HG03066 (cell line): ENCODE measurements around the gene CYLD.

Experiments
- ATAC-seq: cut with Tn5 transposase; IDR thresholded peaks from one replicate; pipeline ENCODE4 v1.9.1; 2021; ENCODE audit warnings: low read depth; ENCODE audit not compliant: unreplicated experiment

Gene CYLD

DNA sequence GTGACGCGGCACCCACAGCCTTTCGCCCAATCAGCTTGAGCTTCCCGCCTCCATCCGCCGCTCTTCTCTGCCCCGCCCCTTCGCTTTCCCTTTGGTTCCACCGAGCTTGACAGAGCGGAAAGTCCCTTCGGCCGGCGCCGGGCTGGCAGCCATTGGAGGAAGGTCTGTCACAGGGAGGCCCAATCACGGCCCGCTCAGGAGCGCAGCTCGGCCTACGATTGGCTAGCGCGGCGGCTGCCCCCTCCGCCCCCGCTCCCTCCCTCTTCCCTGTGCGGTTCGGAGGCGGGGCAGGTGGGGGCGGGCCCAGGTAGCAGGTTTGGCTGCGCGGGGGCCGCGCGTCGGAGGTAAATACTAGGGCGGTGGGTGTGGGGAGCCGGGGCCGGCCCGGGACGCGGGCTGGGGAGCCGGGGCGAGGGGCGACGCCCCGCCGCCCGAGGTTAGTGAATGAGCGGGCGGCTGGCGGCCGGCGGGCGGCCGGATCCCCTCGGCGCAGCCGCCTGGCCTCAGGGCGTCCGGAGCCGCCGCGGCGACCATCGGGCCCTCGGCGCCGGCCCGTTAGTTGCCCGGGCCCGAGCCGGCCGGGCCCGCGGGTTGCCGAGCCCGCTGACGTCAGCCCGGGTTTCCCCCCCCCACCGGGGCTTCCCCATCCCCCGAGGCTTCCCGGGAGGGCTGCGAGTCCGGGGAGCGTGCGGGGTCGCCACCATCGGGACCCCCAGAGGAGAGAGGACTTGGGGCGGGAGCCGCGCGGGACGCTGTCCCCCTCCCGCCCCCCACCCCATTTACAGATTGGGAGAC, at the start of gene CYLD:
Gene CYLD, plus strand, starts transcription at position 306 of the 795 bp plus-strand sequence. CDS start 7,613 bp downstream, outside the sequence.
- peak; percentile 88 for ATAC-seq

DNA sequence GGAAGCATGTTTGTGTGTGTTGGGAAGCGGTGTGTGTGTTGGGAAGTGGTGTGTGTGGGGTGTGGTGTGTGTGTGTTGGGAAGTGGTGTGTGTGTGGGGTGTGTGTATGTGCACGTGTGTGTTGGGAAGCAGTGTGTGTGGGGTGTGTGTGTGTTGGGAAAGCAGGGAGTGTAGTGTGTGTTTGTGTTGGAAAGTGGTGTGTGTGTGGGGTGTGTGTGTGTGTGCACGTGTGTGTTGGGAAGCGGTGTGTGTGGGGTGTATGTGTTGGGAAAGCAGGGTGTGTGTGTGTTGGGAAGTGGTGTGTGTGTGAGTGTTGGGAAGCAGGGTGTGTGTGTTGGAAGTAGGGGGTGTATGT, 49.3 kb upstream of the CYLD start:
- ATAC-seq, result no peak

DNA sequence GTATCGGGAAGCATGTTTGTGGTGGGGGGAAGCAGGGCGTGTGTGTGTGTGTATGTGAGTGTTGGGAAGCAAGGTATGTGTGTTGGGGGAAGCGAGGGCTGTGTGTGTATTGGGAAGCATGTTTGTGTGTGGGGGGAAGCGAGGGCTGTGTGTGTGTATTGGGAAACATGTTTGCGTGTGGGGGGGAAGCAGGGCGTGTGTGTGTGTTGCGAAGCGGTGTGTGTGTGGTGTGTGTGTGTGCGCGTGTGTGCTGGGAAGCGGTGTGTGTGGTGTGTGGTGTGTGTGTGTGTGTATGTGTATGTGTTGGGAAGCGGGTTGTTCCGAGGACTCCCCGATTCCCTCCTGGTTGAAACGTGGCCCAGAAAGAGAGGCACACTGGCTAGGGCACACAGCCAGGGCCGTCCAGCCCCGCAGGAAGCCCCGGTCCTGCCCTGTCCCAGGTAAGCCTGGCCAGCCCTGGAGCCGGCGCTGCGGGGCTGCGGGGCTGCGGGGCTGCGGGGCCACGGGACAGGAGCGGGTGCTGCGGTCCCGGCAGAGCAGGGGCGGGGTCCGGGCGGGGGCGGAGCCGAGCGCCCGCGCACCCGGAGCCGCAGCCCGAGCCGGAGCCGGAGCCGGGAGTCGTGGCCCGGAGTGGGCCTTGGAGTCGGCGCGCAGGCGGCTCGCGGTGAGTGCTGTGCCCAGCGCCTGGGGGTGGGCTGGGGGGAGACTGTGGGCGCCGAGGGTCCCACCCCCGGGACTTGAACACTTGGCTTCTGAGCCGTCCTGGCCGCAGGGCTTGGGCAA, 48.7 kb upstream of the CYLD start, which contains the start of gene NOD2:
Gene NOD2, plus strand, starts transcription at position 608 of the 783 bp plus-strand sequence. CDS start 5,890 bp downstream, outside the sequence.
- no peak for ATAC-seq

DNA sequence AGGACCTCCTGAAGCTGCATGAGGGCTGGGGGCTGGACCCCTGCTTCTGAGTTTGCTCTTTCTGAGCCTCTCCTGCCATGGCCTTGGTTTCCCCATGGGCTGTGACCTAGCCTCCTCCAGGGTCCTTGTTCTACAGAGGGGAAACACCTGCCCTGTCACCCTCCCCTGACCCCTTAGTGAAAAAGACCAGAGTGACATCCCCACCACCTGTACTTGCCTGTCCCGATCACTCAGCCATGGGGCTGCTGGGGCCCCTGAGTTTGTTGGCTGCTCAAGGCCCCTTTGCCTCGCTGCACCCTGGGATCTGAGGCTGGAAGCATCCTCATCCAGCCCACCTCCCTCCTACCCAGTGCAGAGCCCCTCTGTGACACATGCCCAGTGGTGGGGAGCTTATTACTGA, 47.7 kb upstream of the CYLD start:
- ATAC-seq, result no peak

DNA sequence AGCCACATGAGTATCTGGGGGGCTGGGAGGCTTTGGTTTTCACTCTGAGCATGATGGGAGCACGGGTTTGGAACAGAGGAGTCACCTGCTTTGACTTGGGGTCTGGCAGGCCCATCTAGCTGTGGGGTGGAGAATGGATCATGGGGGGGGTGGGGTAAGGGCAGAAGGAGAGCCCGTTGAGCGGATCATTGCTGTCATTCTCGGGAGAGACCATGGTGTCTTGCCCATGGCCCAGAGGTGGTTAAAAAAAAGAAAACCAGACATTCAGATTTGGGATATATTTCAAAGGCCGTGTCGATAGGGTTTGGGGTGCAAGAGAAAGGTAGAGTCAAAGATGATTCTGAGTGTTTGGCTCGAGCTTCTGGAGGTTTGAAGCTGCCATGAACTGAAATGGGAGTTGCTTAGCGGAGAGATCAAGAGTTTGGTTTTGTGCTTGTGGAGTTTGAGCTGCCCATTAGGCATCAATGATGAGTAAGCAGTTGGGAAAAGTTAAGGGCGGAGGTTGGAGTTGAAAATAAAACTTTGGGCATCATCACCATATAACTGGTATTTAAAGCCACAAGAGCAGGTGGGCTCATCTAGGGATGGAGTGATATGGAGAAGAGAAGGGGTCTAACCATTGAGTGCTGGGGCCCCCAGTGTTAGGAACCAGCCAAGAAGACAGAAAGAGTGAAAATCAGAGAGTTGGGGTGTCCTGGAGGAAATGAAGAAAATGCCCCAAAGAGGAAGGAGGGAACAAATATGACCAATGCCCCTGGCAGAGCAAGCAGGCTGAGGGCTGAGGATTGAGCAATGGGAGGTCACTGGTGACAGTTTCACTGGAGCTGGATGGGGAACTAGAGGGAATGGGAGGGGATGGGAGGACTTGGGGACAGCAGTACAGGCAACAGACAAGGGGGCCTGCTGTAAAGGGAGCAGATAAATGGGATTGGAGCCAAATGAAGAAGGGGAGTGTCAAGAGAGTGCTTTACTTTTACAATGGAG, 46.6 kb upstream of the CYLD start:
- no peak for ATAC-seq

DNA sequence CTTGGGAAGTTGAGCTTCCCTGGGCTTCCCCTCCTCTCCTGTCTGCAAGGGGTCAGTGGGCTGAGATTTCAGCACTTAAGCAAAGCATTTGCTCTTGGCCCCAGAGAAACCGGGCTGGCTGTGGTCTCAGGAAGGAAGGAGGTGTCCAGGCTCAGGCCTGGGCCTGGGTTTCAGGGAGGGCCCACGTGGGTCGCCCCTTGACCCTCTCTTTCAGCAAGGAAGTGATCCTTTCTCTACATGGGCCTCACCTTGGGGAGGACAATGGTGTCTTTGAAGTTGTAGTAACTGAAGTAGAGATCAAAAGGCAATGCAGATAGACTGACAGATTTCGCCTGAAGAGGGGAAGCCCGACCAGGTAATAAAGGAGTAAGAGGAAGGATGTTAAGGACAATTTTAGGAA, 45.8 kb upstream of the CYLD start:
- ATAC-seq, result peak; percentile 29

DNA sequence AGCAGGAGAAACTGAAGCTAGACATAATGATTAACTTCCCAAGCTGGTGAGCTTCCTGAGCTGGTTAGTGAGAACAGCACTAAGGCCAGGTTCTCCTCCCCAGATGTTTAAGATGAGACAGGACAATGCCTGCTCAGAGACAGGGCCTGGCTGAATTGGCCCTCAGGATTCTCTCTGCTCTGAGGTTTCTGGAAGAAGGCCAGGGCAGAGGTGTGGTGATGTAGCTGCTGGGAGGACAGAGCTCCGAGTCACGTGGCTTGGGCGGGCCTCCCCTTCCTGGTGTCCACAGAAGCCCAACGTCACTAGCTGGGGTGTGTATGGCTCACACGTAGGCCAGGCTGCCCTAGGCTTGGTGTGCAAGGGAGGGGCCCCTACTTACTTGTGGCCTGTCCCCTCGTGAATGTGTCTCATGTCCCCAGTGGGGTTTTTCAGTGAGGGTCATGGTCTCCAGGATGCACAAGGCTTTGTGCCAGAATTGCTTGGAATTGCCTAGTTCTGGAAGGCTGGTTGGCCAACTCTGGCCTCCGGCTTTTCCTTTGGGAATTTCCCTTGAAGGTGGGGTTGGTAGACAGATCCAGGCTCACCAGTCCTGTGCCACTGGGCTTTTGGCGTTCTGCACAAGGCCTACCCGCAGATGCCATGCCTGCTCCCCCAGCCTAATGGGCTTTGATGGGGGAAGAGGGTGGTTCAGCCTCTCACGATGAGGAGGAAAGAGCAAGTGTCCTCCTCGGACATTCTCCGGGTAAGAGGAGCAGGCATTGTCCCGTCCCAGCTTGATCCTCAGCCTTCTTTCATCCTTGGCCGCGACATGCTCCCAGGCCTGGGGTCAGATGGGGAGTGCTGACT, 45.1 kb upstream of the CYLD start:
- ATAC-seq, result peak; percentile 50

DNA sequence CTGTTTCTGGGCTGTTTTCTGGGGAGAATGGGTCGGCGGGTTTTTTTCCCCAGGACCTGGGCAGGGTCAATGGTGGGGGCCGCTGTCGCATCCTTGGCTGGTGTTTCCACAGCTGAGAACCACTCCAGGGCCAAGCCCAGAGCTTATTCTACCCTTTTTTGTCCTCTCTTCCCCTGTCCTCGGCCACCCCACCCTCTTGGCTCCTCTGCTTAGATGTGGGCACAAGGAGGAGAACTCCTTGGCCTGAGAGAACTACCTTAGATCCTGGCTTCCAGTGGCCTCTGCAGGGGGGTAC, 44.5 kb upstream of the CYLD start:
- no peak for ATAC-seq

DNA sequence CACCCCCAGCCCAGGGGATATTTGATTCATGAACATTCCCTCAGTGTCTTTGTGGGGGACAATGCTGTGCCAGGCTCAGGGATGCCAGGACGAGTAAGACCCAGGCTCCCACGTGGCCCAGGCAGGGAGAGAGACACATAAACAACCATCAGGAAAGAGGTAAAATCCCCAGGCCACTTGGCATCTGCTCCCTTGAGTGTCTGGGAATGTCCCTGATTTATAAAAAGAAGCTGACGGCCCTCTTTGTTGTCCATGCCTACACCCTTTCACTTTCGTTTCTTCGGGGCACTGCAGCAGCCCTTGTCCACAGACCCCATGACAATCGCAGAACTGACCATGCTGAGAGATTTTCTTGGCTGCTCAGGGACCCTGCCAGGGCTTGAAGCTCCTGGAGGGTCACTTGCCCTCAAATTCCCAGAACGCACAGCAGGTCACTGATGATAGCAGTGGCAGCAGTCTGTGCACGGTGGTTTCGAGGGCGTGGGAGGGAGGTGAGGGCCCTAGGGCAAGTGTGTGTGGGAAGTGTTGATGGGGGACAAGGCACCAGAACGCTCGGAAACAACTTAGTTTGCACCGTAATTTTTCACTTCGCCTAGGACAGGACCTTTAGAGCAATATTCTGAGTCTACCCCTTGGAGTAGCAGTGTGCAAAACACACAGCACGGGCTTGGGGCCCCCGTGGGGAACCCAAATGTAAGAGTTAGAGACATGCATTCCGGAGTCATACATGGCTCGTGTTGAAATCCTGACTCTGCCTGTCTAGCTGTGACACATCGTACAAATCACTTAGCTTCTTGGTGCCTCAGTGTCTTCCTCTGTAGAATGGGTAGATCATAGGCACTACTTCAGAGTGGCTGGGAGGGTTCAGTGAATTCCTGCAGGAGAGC, 43.8 kb upstream of the CYLD start:
- peak; percentile 36 for ATAC-seq

DNA sequence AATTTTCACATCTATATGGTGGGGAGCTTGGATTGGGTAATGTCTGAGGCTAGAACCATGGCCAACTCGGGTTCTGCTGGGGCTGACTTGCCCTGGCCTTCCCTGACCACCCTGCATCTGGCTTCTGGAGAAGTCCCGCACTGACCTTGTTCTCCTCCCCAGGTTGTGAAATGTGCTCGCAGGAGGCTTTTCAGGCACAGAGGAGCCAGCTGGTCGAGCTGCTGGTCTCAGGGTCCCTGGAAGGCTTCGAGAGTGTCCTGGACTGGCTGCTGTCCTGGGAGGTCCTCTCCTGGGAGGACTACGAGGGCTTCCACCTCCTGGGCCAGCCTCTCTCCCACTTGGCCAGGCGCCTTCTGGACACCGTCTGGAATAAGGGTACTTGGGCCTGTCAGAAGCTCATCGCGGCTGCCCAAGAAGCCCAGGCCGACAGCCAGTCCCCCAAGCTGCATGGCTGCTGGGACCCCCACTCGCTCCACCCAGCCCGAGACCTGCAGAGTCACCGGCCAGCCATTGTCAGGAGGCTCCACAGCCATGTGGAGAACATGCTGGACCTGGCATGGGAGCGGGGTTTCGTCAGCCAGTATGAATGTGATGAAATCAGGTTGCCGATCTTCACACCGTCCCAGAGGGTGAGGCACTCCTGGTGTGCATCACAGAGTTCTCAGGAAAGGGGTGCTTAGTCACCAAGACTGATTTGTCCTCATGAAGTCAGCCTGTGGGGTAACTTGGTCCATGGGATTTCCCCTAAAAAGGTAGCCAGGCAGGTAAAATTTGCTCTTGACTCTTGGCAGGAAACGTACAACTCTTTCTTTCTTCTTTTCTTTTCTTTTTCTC, 42.3 kb upstream of the CYLD start:
- no peak for ATAC-seq

DNA sequence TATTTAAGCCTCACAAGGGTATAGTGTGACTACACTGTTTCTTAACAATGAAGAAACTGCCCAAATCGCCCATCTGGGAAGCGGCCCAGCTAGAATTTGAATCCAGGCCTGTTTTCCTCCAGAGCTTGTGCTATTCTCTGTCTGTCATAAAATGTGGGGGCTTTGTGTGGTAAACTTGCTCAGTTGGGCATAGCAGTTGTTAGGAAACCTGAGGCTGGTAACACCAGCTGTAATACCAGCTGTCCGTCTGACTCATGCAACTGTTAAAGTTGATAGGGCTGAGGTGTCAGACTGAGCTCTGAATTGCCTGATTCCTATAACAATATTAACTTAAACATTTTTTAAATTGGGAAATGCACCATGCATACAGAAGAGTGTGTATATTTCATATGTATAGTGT, 39.2 kb upstream of the CYLD start:
- ATAC-seq, result no peak

DNA sequence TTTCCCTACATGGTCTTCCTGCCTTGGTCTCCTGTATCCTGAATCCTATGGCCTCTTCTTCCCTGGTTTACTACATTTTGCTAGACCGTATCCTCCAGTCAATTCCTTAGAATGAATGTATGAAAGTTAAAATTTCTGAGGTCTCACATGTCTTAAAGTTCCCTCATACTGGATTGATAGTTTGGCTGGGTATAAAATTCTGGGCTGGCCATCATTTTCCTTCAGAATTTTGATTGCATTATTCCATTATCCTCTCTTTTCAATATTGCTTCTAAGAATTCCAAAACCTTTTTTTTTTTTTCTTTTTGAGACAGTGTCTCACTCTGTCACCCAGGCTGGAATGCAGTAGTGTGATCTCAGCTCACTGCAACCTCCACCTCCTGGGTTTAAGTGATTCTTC, 37.6 kb upstream of the CYLD start:
- no peak for ATAC-seq

DNA sequence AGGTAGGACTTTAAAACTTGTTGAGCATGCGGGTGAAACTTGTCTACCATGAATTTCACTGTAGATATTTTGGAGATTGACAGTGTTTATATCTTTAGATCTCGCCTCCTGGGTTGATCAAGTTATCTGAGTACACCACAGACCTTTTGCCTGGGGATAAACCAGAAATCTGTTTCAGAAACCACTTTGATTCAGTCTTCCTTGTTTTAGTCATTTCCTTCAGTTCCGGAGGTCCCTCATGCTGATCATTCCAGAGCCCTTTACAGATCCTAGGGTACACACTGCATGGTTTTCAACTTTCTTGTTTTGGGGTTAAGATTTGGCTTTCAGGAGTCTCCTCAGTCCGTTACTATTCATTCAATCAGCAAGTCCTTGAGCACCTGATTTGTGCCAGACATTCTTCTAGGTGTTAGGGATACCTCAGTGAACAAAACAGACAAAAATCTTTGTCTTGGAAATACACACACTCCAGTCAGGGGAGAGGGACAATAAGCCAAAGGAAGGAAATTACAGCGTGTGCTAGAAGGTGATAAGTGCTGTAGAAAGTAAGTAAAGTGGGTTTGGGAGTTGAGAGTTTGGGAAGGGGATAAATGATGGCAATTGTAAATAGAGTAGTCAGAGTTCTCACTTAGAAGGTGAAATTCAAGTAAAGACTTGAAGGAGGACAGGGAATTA, 36.3 kb upstream of the CYLD start:
- ATAC-seq, result no peak

DNA sequence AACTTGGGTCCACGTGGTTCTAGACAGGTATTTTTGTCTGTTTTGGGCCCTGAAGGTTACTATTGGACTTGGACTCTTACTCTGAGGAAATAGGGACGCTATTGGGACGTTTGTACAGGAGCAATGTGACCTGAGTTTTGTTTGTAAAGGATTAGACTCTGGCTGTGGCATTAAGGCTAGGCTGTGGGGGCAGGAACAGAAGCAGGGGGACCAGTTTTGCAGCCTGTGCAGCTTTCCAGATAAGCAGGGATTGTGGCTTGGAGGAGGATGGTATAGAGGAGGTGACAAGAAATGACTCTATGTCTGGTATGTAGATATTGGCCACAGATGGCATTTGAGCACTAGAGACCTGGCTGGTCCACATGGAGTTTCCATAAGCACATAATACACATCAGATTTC, 35.6 kb upstream of the CYLD start:
- no peak for ATAC-seq

DNA sequence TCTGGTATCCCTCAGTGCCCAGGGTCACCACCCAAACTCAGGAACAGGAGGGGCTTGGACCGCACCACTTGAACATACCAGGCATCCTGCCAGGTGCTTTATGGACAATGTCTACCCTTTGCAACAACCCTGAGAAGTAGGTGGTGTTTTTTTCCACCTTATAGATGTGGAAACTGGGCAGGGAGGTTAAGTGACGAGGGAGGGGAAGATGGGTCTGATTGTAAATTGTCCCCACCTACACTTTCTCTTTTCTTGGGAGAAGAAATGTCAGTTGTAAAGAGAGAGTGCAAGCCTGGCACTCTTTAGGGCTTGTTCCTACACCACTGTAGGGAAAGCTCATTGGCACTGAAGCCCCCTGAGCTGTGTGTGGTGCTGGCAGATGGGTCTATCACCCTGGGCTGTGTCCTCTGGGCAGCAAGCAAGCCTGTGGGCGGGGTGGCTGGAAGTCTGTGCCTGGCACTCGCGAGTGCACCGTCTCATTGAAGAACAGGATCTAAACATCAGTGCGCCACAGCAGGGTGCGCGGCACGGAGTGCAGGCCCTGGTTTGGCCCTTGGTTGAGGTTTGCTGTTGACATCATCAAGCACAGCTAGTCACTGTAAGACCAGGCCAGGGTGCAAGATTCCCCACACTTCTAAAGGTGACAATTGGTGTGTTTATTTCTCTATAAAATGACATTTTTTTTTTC, 33.4 kb upstream of the CYLD start:
- ATAC-seq, result no peak

DNA sequence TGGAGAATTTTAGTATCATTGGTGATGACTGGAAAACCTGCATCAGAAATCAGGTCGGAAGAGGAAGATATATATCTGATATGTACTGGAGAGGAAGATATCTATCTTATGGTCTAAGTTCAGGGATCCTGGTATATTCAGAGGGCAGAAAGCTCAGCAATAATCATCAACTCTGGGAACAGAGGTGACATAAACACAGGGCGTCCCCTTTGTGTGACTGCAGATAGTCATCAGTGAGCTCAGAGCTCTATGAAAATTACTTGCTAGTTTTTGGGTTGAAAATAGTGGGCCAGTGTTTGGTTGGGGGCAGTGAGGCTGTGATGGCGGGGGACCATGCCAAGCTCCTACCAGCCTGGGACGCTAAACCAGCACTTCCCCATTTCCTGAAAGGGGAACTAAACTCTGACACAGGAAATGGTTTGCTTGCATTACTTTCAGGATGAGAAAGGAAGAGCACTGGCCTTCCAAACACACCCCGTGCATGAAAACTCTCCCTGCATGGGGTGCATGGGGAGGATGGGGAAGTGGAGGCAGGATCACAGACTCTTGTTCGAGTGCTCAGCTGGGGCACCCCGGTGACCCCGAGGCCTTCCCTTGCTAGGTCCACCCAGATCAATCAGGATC, 32.7 kb upstream of the CYLD start:
- ATAC-seq, result no peak

DNA sequence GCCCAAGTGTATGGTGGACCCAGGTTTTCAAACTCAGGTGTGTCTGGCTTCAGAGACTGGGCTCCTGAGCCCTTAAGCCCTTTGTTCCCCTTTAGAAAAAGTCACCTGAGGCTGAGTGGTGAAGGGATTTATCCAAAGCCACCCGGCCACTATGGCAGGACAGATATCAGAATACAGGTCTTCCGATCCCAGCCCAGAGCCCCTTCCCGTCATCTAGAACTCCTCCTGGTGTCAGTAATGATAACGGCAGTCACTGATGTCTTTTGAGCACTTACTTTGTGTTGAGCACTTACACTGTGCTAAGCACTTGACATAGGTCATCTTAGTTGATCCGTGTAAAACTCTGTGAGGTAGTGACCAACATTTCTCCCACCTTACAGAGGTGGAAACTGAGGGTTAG, 31.9 kb upstream of the CYLD start:
- ATAC-seq, result no peak
